Fibroblast of gingiva (primary cell): ENCODE measurements around the gene IL17RD.

ENCODE experiments used
- DNase-seq: peaks from one replicate; pipeline ENCODE4 v3.0.0-alpha.2; 2011; ENCODE audit warnings: low read depth

The IL17RD gene

GRCh38 chr3:57164657-57165573, at the start of gene IL17RD:
Gene IL17RD (minus strand): TSS chr3:57165353. CDS start chr3:57165286, 67 bp downstream.
- peak; percentile 67 for DNase-seq

GRCh38 chr3:57206423-57206822, 41.3 kb upstream of the IL17RD start:
- no peak for DNase-seq

- no peak for DNase-seq
These were observed 34.7 kb upstream of the IL17RD start, which contains the start of gene HESX1 for GRCh38 chr3:57199895-57200297. Gene HESX1 (minus strand): TSS chr3:57199978. CDS start chr3:57199918, 60 bp downstream.

- no peak for DNase-seq
These were observed 29.5 kb upstream of the IL17RD start for GRCh38 chr3:57194641-57195040.

- DNase-seq, result no peak
These were observed 26.9 kb upstream of the IL17RD start for GRCh38 chr3:57192028-57192427.

GRCh38 chr3:57184526-57184925, 19.4 kb upstream of the IL17RD start:
- peak; percentile 53 for DNase-seq

GRCh38 chr3:57179580-57180410, 14.6 kb upstream of the IL17RD start:
- DNase-seq, result peak; percentile 11

- DNase-seq, result no peak
These were observed 10.9 kb upstream of the IL17RD start for GRCh38 chr3:57176045-57176444.

- DNase-seq, result no peak
These were observed 8.5 kb upstream of the IL17RD start for GRCh38 chr3:57173687-57174086.

GRCh38 chr3:57170946-57171345, 5.8 kb upstream of the IL17RD start:
- DNase-seq, result no peak

- DNase-seq, result peak; percentile 45
These were observed 4.9 kb upstream of the IL17RD start for GRCh38 chr3:57169872-57170623.

GRCh38 chr3:57169108-57169507, 4.0 kb upstream of the IL17RD start:
- DNase-seq, result no peak

GRCh38 chr3:57168151-57168550, 3.0 kb upstream of the IL17RD start:
- DNase-seq, result no peak

GRCh38 chr3:57166660-57167059, 1.5 kb upstream of the IL17RD start:
- no peak for DNase-seq

- DNase-seq, result no peak
These were observed 488 bp upstream of the IL17RD start for GRCh38 chr3:57165641-57166040.

- no peak for DNase-seq
These were observed 916 bp downstream of the IL17RD start for GRCh38 chr3:57164217-57164656.

GRCh38 chr3:57163751-57164150, 1.4 kb downstream of the IL17RD start:
- no peak for DNase-seq

GRCh38 chr3:57161915-57162314, 3.2 kb downstream of the IL17RD start:
- DNase-seq, result no peak

GRCh38 chr3:57160765-57161538, 4.2 kb downstream of the IL17RD start:
- peak; percentile 70 for DNase-seq

- DNase-seq, result no peak
These were observed 4.9 kb downstream of the IL17RD start for GRCh38 chr3:57160076-57160764.
